ENCODE results near the gene PLAGL1. TPM values are rescaled to one million over a fixed set of nuclear protein-coding genes. Genes with fewer than 3 reads are reported as not detected.
A peak's percentile ranks its signal among the peaks of the same experiment; 100 is the strongest.

Gene PLAGL1
- total and polyA plus RNA-seq, 2 of the 13 experiments (the other 11 are each of a cell fraction or from before 2014, with no cell fraction given) = 0.60 to 2.3 TPM

DNA sequence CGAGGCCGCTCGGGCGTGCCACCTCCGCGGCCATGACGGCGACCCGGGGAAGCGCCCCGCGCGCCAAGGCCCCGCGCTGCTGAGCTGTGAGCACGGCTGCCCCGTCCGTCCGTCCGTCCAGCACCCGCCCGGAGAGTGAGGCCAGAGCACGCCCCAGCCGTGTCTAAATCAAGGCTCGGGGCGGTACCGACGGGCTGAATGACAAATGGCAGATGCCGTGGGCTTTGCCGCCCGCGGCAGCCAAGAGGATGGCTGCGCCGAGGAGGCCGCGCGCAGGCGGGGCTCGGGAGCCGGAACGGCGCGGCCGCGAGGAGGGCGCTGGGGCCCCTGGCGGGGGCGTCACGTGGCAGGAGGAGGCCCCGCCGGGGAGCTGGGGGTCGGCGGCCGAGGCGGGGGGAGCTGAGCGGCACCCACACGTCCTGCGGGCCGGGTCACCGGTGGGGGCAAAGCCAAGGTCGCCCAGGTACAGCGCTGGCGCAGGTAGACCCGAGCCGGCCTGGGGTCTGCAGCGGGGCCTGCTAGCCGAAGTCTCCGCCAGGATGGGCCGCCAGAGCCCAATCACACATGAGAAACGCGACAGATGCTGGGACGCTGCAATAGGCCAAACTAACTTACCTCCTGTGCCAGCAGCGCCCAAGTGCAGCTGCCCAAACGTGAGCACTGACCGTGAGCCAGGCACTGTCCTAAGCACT is at the start of gene PLAGL1 (continued):
- TF ChIP-seq ZNF770 (CRISPR knock-in tag; IDR thresholded peaks at IDR 0.05) (0 out of 2 replicates have a peak, but pooled peaks have one; percentile 17), ZNF670 (CRISPR knock-in tag; IDR thresholded peaks at IDR 0.05; ENCODE audit: borderline replicate concordance) (no peak; the same call in 1 of the 2 replicates)

GRCh38 chr6:144055121-144055931 is 47.3 kb upstream of the PLAGL1 start:
- H3K9ac ChIP-seq (ENCODE audit: insufficient read depth, low read depth, low read length) = no peak overlapping the region
- H3K79me2 ChIP-seq (ENCODE audit: insufficient read depth, low read length) = no peaks in the 10 kb centered on the region
- no TSS peak for BruUV-seq (replicated peaks)
- peak overlapping the region; percentile 24 for H2AFZ ChIP-seq (ENCODE audit: low read length)
- WGBS (ENCODE audit: low lambda C conversion rate) = 34% methylated on average over 6 of the region's 6 CpGs
- DNase-seq (ENCODE audit: low spot score) (no peak), ATAC-seq (peak; percentile 35; the same call in 1 of the 3 replicates), FAIRE-seq (no peak)
- H3K27ac ChIP-seq (ENCODE audit: extremely low read length, insufficient read depth, low read length) = no peak overlapping the region
- H3K4me1 ChIP-seq (ENCODE audit: insufficient read depth, low read length) = peaks cover 6% of the 10 kb centered on the region; the same call in 1 of the 2 replicates
- in situ Hi-C loops (cut with HindIII; ENCODE audit: extremely low pct_ligation_motif_present, low pct_unique_long_range_greater_than_20kb) (no loop called here), intact Hi-C loops (cut with micrococcal nuclease; ENCODE audit: unreplicated experiment) (no loop called here)
- H3K4me3 ChIP-seq (replicated peaks in 1 of 3; ENCODE audit: insufficient read depth in 1 of 3, low read depth in 2 of 3, low read length in 3 of 3) = no peak overlapping the region
- H3K4me2 ChIP-seq (ENCODE audit: low read depth, low read length) = peak overlapping the region; percentile 44
- H3K36me3 ChIP-seq (replicated peaks in 1 of 2; ENCODE audit: control insufficient read depth in 1 of 2, insufficient read depth in 2 of 2, low read length in 2 of 2) = no peaks in the 10 kb centered on the region
- ChIA-PET CTCF (ENCODE audit: low intra/inter-chr PET ratio, low total read pairs) (no interaction called here), POLR2A (no interaction called here)
- no peaks in the 10 kb centered on the region for H3K9me3 ChIP-seq (ENCODE audit: low read length)
- no peaks in the 10 kb centered on the region for H4K20me1 ChIP-seq (ENCODE audit: insufficient read depth, low read length)
- no peaks in the 10 kb centered on the region for H3K27me3 ChIP-seq (ENCODE audit: control insufficient read depth in 1 of 2, insufficient read depth in 2 of 2, low read length in 2 of 2)
- TF ChIP-seq NCOA2 (CRISPR knock-in tag; IDR thresholded peaks at IDR 0.05) (no peak), ZNF652 (CRISPR knock-in tag; IDR thresholded peaks at IDR 0.05; ENCODE audit: borderline replicate concordance, low read depth) (no peak), ZMYM4 (CRISPR knock-in tag; IDR thresholded peaks at IDR 0.05) (no peak), NR3C1 (CRISPR knock-in tag; IDR thresholded peaks at IDR 0.05) (no peak), ATF7 (IDR thresholded peaks at IDR 0.05) (no peak), ATF7 (CRISPR knock-in tag; IDR thresholded peaks at IDR 0.05) (no peak), ZFX (CRISPR knock-in tag; IDR thresholded peaks at IDR 0.05; ENCODE audit: low read depth) (no peak), ARNT (IDR thresholded peaks at IDR 0.05) (no peak), ZBTB26 (CRISPR knock-in tag; IDR thresholded peaks at IDR 0.05; ENCODE audit: borderline replicate concordance) (no peak)
- TF ChIP-seq, protein P1, sequence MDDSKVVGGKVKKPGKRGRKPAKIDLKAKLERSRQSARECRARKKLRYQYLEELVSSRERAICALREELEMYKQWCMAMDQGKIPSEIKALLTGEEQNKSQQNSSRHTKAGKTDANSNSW (CRISPR knock-in tag; IDR thresholded peaks at IDR 0.05; ENCODE audit: borderline replicate concordance) = no peak
- TF ChIP-seq, protein P2, sequence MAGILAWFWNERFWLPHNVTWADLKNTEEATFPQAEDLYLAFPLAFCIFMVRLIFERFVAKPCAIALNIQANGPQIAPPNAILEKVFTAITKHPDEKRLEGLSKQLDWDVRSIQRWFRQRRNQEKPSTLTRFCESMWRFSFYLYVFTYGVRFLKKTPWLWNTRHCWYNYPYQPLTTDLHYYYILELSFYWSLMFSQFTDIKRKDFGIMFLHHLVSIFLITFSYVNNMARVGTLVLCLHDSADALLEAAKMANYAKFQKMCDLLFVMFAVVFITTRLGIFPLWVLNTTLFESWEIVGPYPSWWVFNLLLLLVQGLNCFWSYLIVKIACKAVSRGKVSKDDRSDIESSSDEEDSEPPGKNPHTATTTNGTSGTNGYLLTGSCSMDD (CRISPR knock-in tag; IDR thresholded peaks at IDR 0.05) = no peak
- TF ChIP-seq, protein P3, sequence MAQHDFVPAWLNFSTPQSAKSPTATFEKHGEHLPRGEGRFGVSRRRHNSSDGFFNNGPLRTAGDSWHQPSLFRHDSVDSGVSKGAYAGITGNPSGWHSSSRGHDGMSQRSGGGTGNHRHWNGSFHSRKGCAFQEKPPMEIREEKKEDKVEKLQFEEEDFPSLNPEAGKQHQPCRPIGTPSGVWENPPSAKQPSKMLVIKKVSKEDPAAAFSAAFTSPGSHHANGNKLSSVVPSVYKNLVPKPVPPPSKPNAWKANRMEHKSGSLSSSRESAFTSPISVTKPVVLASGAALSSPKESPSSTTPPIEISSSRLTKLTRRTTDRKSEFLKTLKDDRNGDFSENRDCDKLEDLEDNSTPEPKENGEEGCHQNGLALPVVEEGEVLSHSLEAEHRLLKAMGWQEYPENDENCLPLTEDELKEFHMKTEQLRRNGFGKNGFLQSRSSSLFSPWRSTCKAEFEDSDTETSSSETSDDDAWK (CRISPR knock-in tag; IDR thresholded peaks at IDR 0.05) = no peak
